ENCODE data around the gene B3GNT5. TPM values are rescaled to one million over a fixed set of nuclear protein-coding genes. Genes with fewer than 3 reads are reported as not detected.

The B3GNT5 gene
- 12.3 to 21.2 TPM (median 19.9 TPM) in 3 replicates for total RNA-seq
- long read RNA-seq, full-length matches to known transcripts, result 43 of 51 reads
- long read RNA-seq, partial matches to known transcripts, result 0 of 51 reads
- long read RNA-seq, other reads (novel, unspliced or antisense), result 8 of 51 reads

GRCh38 chr3:183252973-183253527 lies at the start of gene B3GNT5:
Gene B3GNT5, plus strand, starts transcription at chr3:183253253. Its CDS starts 16,546 bp downstream, at chr3:183269799.
- Mint-ChIP-seq H3K27ac (ENCODE audit: unreplicated experiment) (peak within 1 kb of the TSS; percentile 90), H3K4me1 (ENCODE audit: low read depth) (peaks cover 29% of the 10 kb centered on the region), H3K9me3 (ENCODE audit: low read depth) (no peaks in the 10 kb centered on the region), H3K36me3 (ENCODE audit: low read depth) (no peaks in the 10 kb centered on the region), H3K4me3 (ENCODE audit: unreplicated experiment) (peak within 1 kb of the TSS; percentile 82), H3K27me3 (ENCODE audit: low read depth) (no peaks in the 10 kb centered on the region)
- no peak for DNase-seq (ENCODE audit: low spot score)
- TF ChIP-seq CTCF (IDR thresholded peaks at IDR 0.05), result peak; percentile 2

DNA sequence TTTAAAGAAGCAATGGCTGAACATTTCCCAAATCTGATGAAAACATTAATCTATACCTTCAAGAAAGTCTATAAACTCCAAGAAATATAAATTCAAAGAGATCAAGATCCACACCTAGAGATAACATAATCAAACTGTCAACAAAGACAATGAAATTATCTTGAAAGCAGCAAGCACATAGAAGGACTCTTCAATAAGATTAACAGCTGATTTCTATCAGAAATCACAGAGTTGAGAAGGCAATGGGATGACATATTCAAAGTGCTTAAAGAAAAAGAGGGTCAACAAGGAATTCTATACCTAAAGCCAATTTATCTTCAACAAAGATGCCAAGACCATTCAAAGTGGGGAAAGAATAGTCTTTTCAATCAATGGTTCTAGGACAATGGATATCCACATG lies 49.4 kb upstream of the B3GNT5 start:
- no peak overlapping the region for H3K4me3 Mint-ChIP-seq (ENCODE audit: unreplicated experiment)
- no peak for DNase-seq (ENCODE audit: low spot score)
- H3K27ac Mint-ChIP-seq (ENCODE audit: unreplicated experiment), result no peak overlapping the region
- H3K27me3 Mint-ChIP-seq (ENCODE audit: low read depth), result no peaks in the 10 kb centered on the region
- TF ChIP-seq CTCF (IDR thresholded peaks at IDR 0.05), result no peak
- peaks cover 8% of the 10 kb centered on the region for H3K36me3 Mint-ChIP-seq (ENCODE audit: low read depth)
- H3K9me3 Mint-ChIP-seq (ENCODE audit: low read depth), result peaks cover 14% of the 10 kb centered on the region
- H3K4me1 Mint-ChIP-seq (ENCODE audit: low read depth), result peaks cover 6% of the 10 kb centered on the region

- no peak for TF ChIP-seq CTCF (IDR thresholded peaks at IDR 0.05)
- H3K36me3 Mint-ChIP-seq (ENCODE audit: low read depth), result peaks cover 6% of the 10 kb centered on the region
- H3K27me3 Mint-ChIP-seq (ENCODE audit: low read depth), result no peaks in the 10 kb centered on the region
- H3K4me3 Mint-ChIP-seq (ENCODE audit: unreplicated experiment), result no peak overlapping the region
- no peak overlapping the region for H3K27ac Mint-ChIP-seq (ENCODE audit: unreplicated experiment)
- peaks cover 6% of the 10 kb centered on the region for H3K4me1 Mint-ChIP-seq (ENCODE audit: low read depth)
- H3K9me3 Mint-ChIP-seq (ENCODE audit: low read depth), result peaks cover 13% of the 10 kb centered on the region
- DNase-seq (ENCODE audit: low spot score), result no peak
Measured at GRCh38 chr3:183208260-183208659, 44.8 kb upstream of the B3GNT5 start.

DNA sequence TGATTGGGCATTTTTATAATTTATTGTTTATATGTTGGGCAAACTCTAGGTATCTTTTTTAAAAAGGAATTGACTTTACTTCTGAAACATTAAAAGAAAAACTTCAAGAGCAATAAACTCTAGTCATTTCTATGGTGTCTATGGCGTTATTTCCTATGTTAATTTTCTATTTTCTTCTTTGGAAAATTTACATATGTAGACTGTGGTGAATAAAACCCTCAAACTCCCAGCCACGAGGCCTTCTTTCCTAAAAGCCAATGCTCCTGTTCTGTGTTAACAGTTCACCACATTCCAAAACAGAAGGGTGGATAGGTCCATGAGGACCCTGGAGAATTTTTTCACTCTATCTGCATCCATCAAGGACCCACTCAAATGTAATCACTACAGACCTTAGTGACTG lies 44.3 kb upstream of the B3GNT5 start:
- Mint-ChIP-seq H3K36me3 (ENCODE audit: low read depth) (peaks cover under 1% of the 10 kb centered on the region), H3K27ac (ENCODE audit: unreplicated experiment) (no peak overlapping the region), H3K27me3 (ENCODE audit: low read depth) (no peaks in the 10 kb centered on the region), H3K4me3 (ENCODE audit: unreplicated experiment) (no peak overlapping the region), H3K4me1 (ENCODE audit: low read depth) (peaks cover 6% of the 10 kb centered on the region), H3K9me3 (ENCODE audit: low read depth) (peaks cover 8% of the 10 kb centered on the region)
- TF ChIP-seq CTCF (IDR thresholded peaks at IDR 0.05), result no peak
- DNase-seq (ENCODE audit: low spot score), result no peak

GRCh38 chr3:183210341-183210740 lies 42.7 kb upstream of the B3GNT5 start:
- H3K27me3 Mint-ChIP-seq (ENCODE audit: low read depth), result no peaks in the 10 kb centered on the region
- H3K4me3 Mint-ChIP-seq (ENCODE audit: unreplicated experiment), result no peak overlapping the region
- no peak for TF ChIP-seq CTCF (IDR thresholded peaks at IDR 0.05)
- no peak overlapping the region for H3K27ac Mint-ChIP-seq (ENCODE audit: unreplicated experiment)
- no peaks in the 10 kb centered on the region for H3K9me3 Mint-ChIP-seq (ENCODE audit: low read depth)
- no peaks in the 10 kb centered on the region for H3K36me3 Mint-ChIP-seq (ENCODE audit: low read depth)
- H3K4me1 Mint-ChIP-seq (ENCODE audit: low read depth), result peaks cover 6% of the 10 kb centered on the region
- no peak for DNase-seq (ENCODE audit: low spot score)
